DMS114 treated with DMSO at 0.1 percent for 48 hours (cell line): ENCODE results near the gene KANSL3.

Source experiments
- DNase-seq: peaks from one replicate; lab custom pipeline; 2025; ENCODE audit not compliant: unreplicated experiment; lab: John Stamatoyannopoulos, UW

KANSL3 gene

DNA sequence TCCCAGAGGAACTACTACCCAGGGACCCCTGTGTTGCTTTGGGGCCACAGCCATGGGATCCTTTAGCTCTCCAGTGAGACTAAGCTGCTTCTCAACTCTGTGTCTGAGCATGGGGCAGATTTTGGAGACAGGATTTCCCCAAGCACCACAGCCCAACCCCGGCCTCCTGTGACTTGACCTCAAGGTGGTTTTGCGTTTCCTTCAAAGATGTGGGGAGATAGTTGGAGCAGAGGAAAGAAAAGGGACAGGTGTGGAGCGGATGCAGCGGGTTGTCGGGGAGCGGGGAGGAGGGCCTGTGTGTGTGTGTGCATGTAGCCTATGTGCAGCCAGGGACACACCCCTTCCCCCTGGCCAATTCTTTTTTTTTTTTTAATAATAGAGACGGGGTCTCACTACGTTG lies 91.3 kb downstream of the KANSL3 start:
- no peak for DNase-seq

DNA sequence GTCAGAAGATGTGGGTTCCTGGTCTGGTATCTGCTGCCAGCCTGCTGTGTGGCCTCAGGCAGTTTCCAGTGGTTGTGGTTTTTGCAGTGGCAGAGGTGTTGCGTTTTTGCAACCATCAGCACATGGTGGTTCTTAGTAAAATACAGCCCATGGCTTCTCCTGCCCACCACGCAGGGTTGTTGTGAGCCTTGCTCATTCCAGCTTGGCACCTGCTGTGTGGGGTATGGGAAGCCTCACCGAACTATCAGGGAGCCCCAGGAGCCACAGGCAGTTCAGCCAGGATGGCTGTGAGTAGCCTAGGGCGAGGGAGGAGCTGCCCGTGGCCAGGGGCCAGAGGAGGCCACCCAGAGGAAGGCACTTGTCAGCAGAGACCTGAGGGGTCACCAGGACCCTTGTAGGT lies 91.8 kb downstream of the KANSL3 start:
- DNase-seq, result no peak
